HG03342 (cell line): ENCODE results near the gene NDST1.
"Not testable (repeated sequence)": the region's sequence is repeated elsewhere in the genome, so short reads cannot be mapped to it uniquely, and the experiment has no call there.

Source experiments
- ATAC-seq: cut with Tn5 transposase; IDR thresholded peaks from one replicate; pipeline ENCODE4 v1.9.1; 2021; ENCODE audit warnings: mild to moderate bottlenecking, moderate library complexity; ENCODE audit not compliant: unreplicated experiment

The NDST1 gene

GRCh38 chr5:150505816-150506215 is 2.1 kb upstream of the NDST1 start:
- no peak for ATAC-seq

GRCh38 chr5:150506571-150507473 is 1.1 kb upstream of the NDST1 start:
- ATAC-seq, result no peak

GRCh38 chr5:150508277-150508640 is 328 bp downstream of the NDST1 start:
- ATAC-seq, result no peak

- ATAC-seq, result no peak
Observed at GRCh38 chr5:150508828-150509227, 897 bp downstream of the NDST1 start.

GRCh38 chr5:150509992-150510391 is 2.1 kb downstream of the NDST1 start:
- ATAC-seq, result no peak

GRCh38 chr5:150510460-150511263 is 2.7 kb downstream of the NDST1 start:
- ATAC-seq, result no peak

GRCh38 chr5:150511578-150512367 is 3.8 kb downstream of the NDST1 start:
- ATAC-seq, result no peak

- ATAC-seq, result no peak
Observed at GRCh38 chr5:150512368-150512747, 4.4 kb downstream of the NDST1 start.

GRCh38 chr5:150513375-150514309 is 5.7 kb downstream of the NDST1 start:
- no peak for ATAC-seq

- no peak for ATAC-seq
Observed at GRCh38 chr5:150514708-150515211, 6.8 kb downstream of the NDST1 start.

- no peak for ATAC-seq
Observed at GRCh38 chr5:150515446-150515845, 7.5 kb downstream of the NDST1 start.

GRCh38 chr5:150516011-150516410 is 8.1 kb downstream of the NDST1 start:
- ATAC-seq, result no peak

- no peak for ATAC-seq
Observed at GRCh38 chr5:150517272-150518152, 9.6 kb downstream of the NDST1 start.

- ATAC-seq, result not testable (repeated sequence)
Observed at GRCh38 chr5:150518712-150519559, 11.0 kb downstream of the NDST1 start.

GRCh38 chr5:150519560-150519945 is 11.6 kb downstream of the NDST1 start:
- no peak for ATAC-seq

GRCh38 chr5:150519978-150520377 is 12.0 kb downstream of the NDST1 start:
- ATAC-seq, result no peak

GRCh38 chr5:150520747-150521521 is 13.0 kb downstream of the NDST1 start:
- no peak for ATAC-seq

- ATAC-seq, result no peak
Observed at GRCh38 chr5:150521522-150521817, 13.5 kb downstream of the NDST1 start.
